GM11168 (cell line): Measurements from ENCODE around the gene SLC50A1.
"Not testable (repeated sequence)": the region's sequence is repeated elsewhere in the genome, so short reads cannot be mapped to it uniquely, and the experiment has no call there.

ENCODE experiments used
- in situ Hi-C: fragments of 300-500 bp; cut with MboI; formaldehyde crosslinking; loops from one replicate; pipeline ENCODE4 v1.12.0; 2022; ENCODE audit warnings: low sequenced_read_pairs; ENCODE audit not compliant: unreplicated experiment

SLC50A1 gene

GRCh38 chr1:155131856-155132255 is 3.8 kb upstream of the SLC50A1 start:
- in situ Hi-C loops: no loop called here

- in situ Hi-C loops: no loop called here
These were observed 1.8 kb upstream of the SLC50A1 start for GRCh38 chr1:155133799-155134281.

GRCh38 chr1:155134322-155134721 is 1.3 kb upstream of the SLC50A1 start:
- in situ Hi-C loops: no loop called here

GRCh38 chr1:155134880-155135414 is 705 bp upstream of the SLC50A1 start:
- in situ Hi-C loops: no loop called here

GRCh38 chr1:155136748-155137147 is 1.1 kb downstream of the SLC50A1 start:
- in situ Hi-C loops: no loop called here

- in situ Hi-C loops: no loop called here
These were observed 1.7 kb downstream of the SLC50A1 start for GRCh38 chr1:155137154-155137949.

GRCh38 chr1:155139895-155140629 is 4.4 kb downstream of the SLC50A1 start, which contains the start of gene DPM3:
Gene DPM3 (minus strand): TSS chr1:155140531. CDS start chr1:155140240, 291 bp downstream.
- in situ Hi-C loops: no loop called here

- in situ Hi-C loops: no loop called here
These were observed 4.9 kb downstream of the SLC50A1 start for GRCh38 chr1:155140630-155140953.

GRCh38 chr1:155141749-155142148 is 6.1 kb downstream of the SLC50A1 start:
- in situ Hi-C loops: no loop called here

- in situ Hi-C loops: no loop called here
These were observed 9.8 kb downstream of the SLC50A1 start for GRCh38 chr1:155145491-155145890.

GRCh38 chr1:155155996-155156643 is 20.5 kb downstream of the SLC50A1 start:
- in situ Hi-C loops: not testable (repeated sequence)

GRCh38 chr1:155158991-155159390 is 23.3 kb downstream of the SLC50A1 start:
- in situ Hi-C loops: no loop called here

GRCh38 chr1:155160128-155160527 is 24.5 kb downstream of the SLC50A1 start:
- in situ Hi-C loops: no loop called here

- in situ Hi-C loops: not testable (repeated sequence)
These were observed 27.0 kb downstream of the SLC50A1 start for GRCh38 chr1:155162631-155163030.

GRCh38 chr1:155163785-155164184 is 28.1 kb downstream of the SLC50A1 start:
- in situ Hi-C loops: not testable (repeated sequence)

GRCh38 chr1:155164625-155165024 is 29.0 kb downstream of the SLC50A1 start:
- in situ Hi-C loops: loop anchor here (5.0 kb wide), 1 partner anchor 72 kb away; no protein-coding TSS in a partner anchor

- in situ Hi-C loops: loop anchor here (5.0 kb wide), 1 partner anchor 74 kb away; no protein-coding TSS in a partner anchor
These were observed 30.4 kb downstream of the SLC50A1 start for GRCh38 chr1:155166051-155166470.

- in situ Hi-C loops: loop anchor here (5.0 kb wide), 1 partner anchor 74 kb away; no protein-coding TSS in a partner anchor
These were observed 31.0 kb downstream of the SLC50A1 start for GRCh38 chr1:155166471-155167165.

GRCh38 chr1:155167166-155168104 is 31.8 kb downstream of the SLC50A1 start:
- in situ Hi-C loops: loop anchor here (5.0 kb wide), 1 partner anchor 75 kb away; no protein-coding TSS in a partner anchor
